HCT116 (cell line): ENCODE results near the gene STYK1.

Source experiments
- CEBPB ChIP-seq: IDR thresholded peaks from 2 replicates; pipeline ENCODE4 v1.6.1; 2012; ENCODE audit warnings: low read depth
- EZH2 ChIP-seq: fragments of 200-600 bp; sonication (generic); IDR thresholded peaks from 2 replicates; pipeline ENCODE4 v1.6.1; 2017; ENCODE audit warnings: antibody characterized with exemption, mixed run types
- POLR2A ChIP-seq: IDR thresholded peaks from 2 replicates; pipeline ENCODE4 v1.7.0; 2011; ENCODE audit warnings: borderline replicate concordance; ENCODE audit not compliant: insufficient read depth, insufficient read length; ENCODE audit errors: extremely low read depth
- TF ChIP-seq, protein P1 (sequence below), 3 experiments: fragments of 200-600 bp in 1 of 3; sonication (generic) in 1 of 3; IDR thresholded peaks in 2 of 3; conservative IDR thresholded peaks in 1 of 3; 2 replicates each; pipeline ENCODE4 v1.5.1; 2012 to 2017; ENCODE audit warnings: low read depth in 2 of 3, low read length in 2 of 3, antibody characterized with exemption in 1 of 3, borderline replicate concordance in 1 of 3, control low read depth in 1 of 3, mild to moderate bottlenecking in 1 of 3, mixed read lengths in 1 of 3, mixed run types in 1 of 3, moderate library complexity in 1 of 3; ENCODE audit not compliant: insufficient read depth in 1 of 3

DNA sequence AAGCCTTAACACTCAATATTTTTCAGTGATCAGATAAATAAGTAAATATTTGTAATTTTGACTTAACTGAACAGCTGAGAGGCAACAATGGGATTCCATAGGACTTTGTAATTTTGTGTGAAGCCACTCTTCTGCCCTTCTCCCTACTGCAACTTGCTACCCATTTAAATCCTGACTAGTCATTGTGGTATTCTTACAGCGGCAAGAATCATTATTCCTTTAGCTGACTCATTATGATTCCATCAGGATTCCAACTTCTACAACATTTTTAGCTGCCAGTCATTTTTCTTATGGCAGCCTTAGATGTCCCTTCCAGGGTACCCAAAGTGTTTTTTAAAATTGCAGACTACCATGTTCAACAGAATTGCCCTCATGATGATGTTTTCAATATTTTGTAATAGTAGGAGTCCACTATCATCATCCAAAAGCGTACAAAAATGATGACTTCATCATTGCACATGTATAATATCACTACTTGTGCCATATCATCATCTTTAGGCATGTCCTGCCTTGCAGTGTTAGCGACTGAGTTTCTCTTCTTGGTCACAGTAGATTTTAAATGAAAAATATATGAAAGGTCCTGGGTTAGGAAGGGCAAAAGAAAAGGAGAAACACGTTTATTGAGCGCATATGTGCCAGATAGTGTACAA, 55.4 kb downstream of the STYK1 start:
- TF ChIP-seq POLR2A (no peak), EZH2 (no peak), CEBPB (no peak)
- TF ChIP-seq, protein P1, sequence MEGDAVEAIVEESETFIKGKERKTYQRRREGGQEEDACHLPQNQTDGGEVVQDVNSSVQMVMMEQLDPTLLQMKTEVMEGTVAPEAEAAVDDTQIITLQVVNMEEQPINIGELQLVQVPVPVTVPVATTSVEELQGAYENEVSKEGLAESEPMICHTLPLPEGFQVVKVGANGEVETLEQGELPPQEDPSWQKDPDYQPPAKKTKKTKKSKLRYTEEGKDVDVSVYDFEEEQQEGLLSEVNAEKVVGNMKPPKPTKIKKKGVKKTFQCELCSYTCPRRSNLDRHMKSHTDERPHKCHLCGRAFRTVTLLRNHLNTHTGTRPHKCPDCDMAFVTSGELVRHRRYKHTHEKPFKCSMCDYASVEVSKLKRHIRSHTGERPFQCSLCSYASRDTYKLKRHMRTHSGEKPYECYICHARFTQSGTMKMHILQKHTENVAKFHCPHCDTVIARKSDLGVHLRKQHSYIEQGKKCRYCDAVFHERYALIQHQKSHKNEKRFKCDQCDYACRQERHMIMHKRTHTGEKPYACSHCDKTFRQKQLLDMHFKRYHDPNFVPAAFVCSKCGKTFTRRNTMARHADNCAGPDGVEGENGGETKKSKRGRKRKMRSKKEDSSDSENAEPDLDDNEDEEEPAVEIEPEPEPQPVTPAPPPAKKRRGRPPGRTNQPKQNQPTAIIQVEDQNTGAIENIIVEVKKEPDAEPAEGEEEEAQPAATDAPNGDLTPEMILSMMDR (IDR thresholded peaks at IDR 0.05 in 2 of 3, conservative IDR thresholded peaks at IDR 0.05 in 1 of 3; ENCODE audit: borderline replicate concordance in 1 of 3, insufficient read depth in 1 of 3, low read depth in 2 of 3, low read length in 2 of 3), result no peak
